ENCODE measurements around the gene RNF166. TPM values are rescaled to one million over a fixed set of nuclear protein-coding genes. Genes with fewer than 3 reads are reported as not detected.

The RNF166 gene
- total and polyA plus RNA-seq, 4 experiments from 2014 or later, result 90.5 to 137 (median 111) TPM

DNA sequence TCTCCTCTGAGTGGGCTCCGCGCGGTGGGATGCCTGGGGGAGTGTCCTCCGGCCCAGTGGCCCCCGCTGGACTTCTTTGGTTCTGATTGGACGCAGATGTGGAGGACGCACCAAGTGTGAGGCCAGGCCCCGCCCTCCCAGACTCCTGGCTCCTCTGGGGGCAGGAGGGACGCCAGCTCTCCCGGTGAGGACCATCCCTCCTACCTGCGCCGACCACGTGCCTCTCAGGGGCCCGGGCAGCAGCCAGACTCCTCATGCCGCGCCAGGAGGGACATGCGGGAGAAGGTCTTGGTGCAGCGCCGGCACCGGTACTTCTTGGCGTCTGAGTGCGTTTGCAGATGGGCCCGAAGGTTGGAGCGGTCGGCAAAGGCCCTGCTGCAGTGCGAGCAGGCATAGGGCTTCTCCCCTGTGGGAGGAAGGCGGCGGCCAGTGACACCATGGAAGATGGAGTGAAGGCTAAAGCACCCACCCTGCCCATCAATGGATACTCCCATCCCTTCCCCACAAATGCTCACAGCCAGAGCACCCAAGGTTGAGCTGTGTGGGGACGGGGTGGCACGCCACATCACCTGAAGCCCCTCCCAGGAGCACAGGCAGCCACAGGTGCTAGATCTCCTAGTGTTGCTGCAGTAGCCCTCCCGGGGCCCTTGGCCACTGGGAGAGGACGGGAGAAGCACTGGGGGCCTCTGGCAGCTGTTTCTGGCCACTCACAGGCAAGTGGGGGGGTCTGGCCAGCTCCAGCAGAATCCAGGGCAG lies 27.8 kb downstream of the RNF166 start:
- H3K9me3 ChIP-seq (ENCODE audit: control insufficient read depth in 1 of 2, low read length in 2 of 2), result no peaks in the 10 kb centered on the region
- H3K4me1 Mint-ChIP-seq, result peaks cover 17 to 28% (median 20%) of the 10 kb centered on the region in 4 donors
- H3K36me3 ChIP-seq (ENCODE audit: insufficient read depth, low read length), result peaks cover 37% of the 10 kb centered on the region
- no peaks in the 10 kb centered on the region for H3K27me3 ChIP-seq (ENCODE audit: insufficient read depth, low read length)
- intact Hi-C loops (cut with micrococcal nuclease), result no loop called here
- peaks cover 23% of the 10 kb centered on the region for H3K4me1 ChIP-seq (ENCODE audit: insufficient read depth, low read length)
- H3K4me3 Mint-ChIP-seq, result no peak overlapping the region
- no peaks in the 10 kb centered on the region for H3K27me3 Mint-ChIP-seq
- H3K4me3 ChIP-seq (ENCODE audit: low read length in 2 of 2), result no peak overlapping the region
- ChIA-PET POLR2A (ENCODE audit: partially characterized antibody) (interaction anchor here (8.0 kb wide), 1 partner anchor 26 kb away, joined by 91 read pairs; the partner anchor contains the start of genes CTU2 and RNF166), CTCF (ENCODE audit: partially characterized antibody) (no interaction called here)
- H3K27ac ChIP-seq (ENCODE audit: low read depth, low read length), result no peak overlapping the region
- DNase-seq, result no peak
- H3K36me3 Mint-ChIP-seq, result peaks cover 3 to 24% of the 10 kb centered on the region in 2 donors
- no peak overlapping the region for H3K27ac Mint-ChIP-seq
- H3K9me3 Mint-ChIP-seq, result no peaks in the 10 kb centered on the region

DNA sequence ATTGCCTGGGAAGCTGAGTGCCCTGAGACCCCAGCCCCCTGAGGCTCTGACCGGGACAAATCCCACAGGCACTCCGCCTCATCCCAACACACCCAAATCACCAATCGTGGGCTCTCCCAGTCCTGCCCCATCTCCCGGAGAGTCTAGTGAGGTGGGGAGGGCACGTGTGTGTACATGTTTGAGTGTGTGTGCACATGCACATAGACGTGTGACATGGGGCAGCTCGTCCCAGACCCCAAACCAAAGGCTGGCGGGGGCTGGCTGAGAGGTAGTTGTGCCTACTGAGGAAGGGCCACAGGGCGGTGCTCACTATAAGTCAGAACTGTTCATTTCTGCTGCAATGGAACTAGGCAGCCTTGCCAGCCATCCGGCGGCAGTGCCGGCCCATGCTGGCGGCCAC lies 28.5 kb downstream of the RNF166 start:
- peak overlapping the region in 2 of 7 donors; percentile 50 to 61 for H3K27ac Mint-ChIP-seq
- H3K4me3 ChIP-seq (ENCODE audit: low read length in 2 of 2), result no peak overlapping the region
- no peaks in the 10 kb centered on the region for H3K9me3 Mint-ChIP-seq
- no peaks in the 10 kb centered on the region for H3K9me3 ChIP-seq (ENCODE audit: control insufficient read depth in 1 of 2, low read length in 2 of 2)
- H3K27me3 ChIP-seq (ENCODE audit: insufficient read depth, low read length), result no peaks in the 10 kb centered on the region
- no peaks in the 10 kb centered on the region for H3K27me3 Mint-ChIP-seq
- H3K4me1 Mint-ChIP-seq, result peaks cover 17 to 23% (median 20%) of the 10 kb centered on the region in 4 donors
- ChIA-PET CTCF (ENCODE audit: partially characterized antibody) (no interaction called here), POLR2A (ENCODE audit: partially characterized antibody) (interaction anchor here (8.0 kb wide), 1 partner anchor 26 kb away, joined by 91 read pairs; the partner anchor contains the start of genes CTU2 and RNF166)
- peaks cover 3 to 24% of the 10 kb centered on the region in 2 donors for H3K36me3 Mint-ChIP-seq
- peaks cover 37% of the 10 kb centered on the region for H3K36me3 ChIP-seq (ENCODE audit: insufficient read depth, low read length)
- H3K4me1 ChIP-seq (ENCODE audit: insufficient read depth, low read length), result peaks cover 23% of the 10 kb centered on the region
- H3K4me3 Mint-ChIP-seq, result no peak overlapping the region
- intact Hi-C loops (cut with micrococcal nuclease), result no loop called here
- DNase-seq, result no peak
- no peak overlapping the region for H3K27ac ChIP-seq (ENCODE audit: low read depth, low read length)

- Histone ChIP-seq H3K4me1 (ENCODE audit: insufficient read depth, low read length) (peaks cover 13% of the 10 kb centered on the region), H3K27me3 (ENCODE audit: insufficient read depth, low read length) (no peaks in the 10 kb centered on the region), H3K9me3 (ENCODE audit: control insufficient read depth in 1 of 2, low read length in 2 of 2) (no peaks in the 10 kb centered on the region), H3K4me3 (ENCODE audit: low read length in 2 of 2) (no peak overlapping the region), H3K36me3 (ENCODE audit: insufficient read depth, low read length) (peaks cover 37% of the 10 kb centered on the region), H3K27ac (ENCODE audit: low read depth, low read length) (no peak overlapping the region)
- ChIA-PET POLR2A (ENCODE audit: partially characterized antibody) (interaction anchor here (8.0 kb wide), 1 partner anchor 27 kb away, joined by 91 read pairs; the partner anchor contains the start of genes CTU2 and RNF166), CTCF (ENCODE audit: partially characterized antibody) (interaction anchor here (2.0 kb wide), 1 partner anchor 8 kb away, joined by 4 read pairs; no protein-coding TSS in a partner anchor)
- Mint-ChIP-seq H3K36me3 (peaks cover 3 to 16% of the 10 kb centered on the region in 2 donors), H3K27ac (no peak overlapping the region), H3K27me3 (no peaks in the 10 kb centered on the region), H3K4me3 (no peak overlapping the region), H3K4me1 (peaks cover 9 to 13% (median 10%) of the 10 kb centered on the region in 4 donors), H3K9me3 (no peaks in the 10 kb centered on the region)
- DNase-seq, result no peak
- intact Hi-C loops (cut with micrococcal nuclease), result no loop called here
These were observed 29.5 kb downstream of the RNF166 start for GRCh38 chr16:88676502-88677242.

- Mint-ChIP-seq H3K27ac (peak overlapping the region in 1 of 7 donors; percentile 8), H3K27me3 (no peaks in the 10 kb centered on the region), H3K4me3 (no peak overlapping the region), H3K9me3 (no peaks in the 10 kb centered on the region), H3K4me1 (no peaks in the 10 kb centered on the region), H3K36me3 (peaks cover 0 to 8% of the 10 kb centered on the region in 2 donors)
- H3K27ac ChIP-seq (ENCODE audit: low read depth, low read length), result no peak overlapping the region
- no peaks in the 10 kb centered on the region for H3K9me3 ChIP-seq (ENCODE audit: control insufficient read depth in 1 of 2, low read length in 2 of 2)
- H3K4me3 ChIP-seq (ENCODE audit: low read length in 2 of 2), result no peak overlapping the region
- no peaks in the 10 kb centered on the region for H3K4me1 ChIP-seq (ENCODE audit: insufficient read depth, low read length)
- peaks cover 23% of the 10 kb centered on the region for H3K36me3 ChIP-seq (ENCODE audit: insufficient read depth, low read length)
- no peak for DNase-seq
- ChIA-PET CTCF (ENCODE audit: partially characterized antibody) (no interaction called here), POLR2A (ENCODE audit: partially characterized antibody) (interaction anchor here (1.1 kb wide), 1 partner anchor 12 kb away, joined by 4 read pairs; the partner anchor contains the start of gene SNAI3)
- intact Hi-C loops (cut with micrococcal nuclease), result no loop called here
- H3K27me3 ChIP-seq (ENCODE audit: insufficient read depth, low read length), result no peaks in the 10 kb centered on the region
These were observed 32.4 kb downstream of the RNF166 start for GRCh38 chr16:88673716-88674379.

GRCh38 chr16:88672776-88673175 lies 33.4 kb downstream of the RNF166 start:
- Histone ChIP-seq H3K36me3 (ENCODE audit: insufficient read depth, low read length) (peaks cover 12% of the 10 kb centered on the region), H3K27me3 (ENCODE audit: insufficient read depth, low read length) (no peaks in the 10 kb centered on the region), H3K4me1 (ENCODE audit: insufficient read depth, low read length) (no peaks in the 10 kb centered on the region), H3K4me3 (ENCODE audit: low read length in 2 of 2) (no peak overlapping the region), H3K9me3 (ENCODE audit: control insufficient read depth in 1 of 2, low read length in 2 of 2) (no peaks in the 10 kb centered on the region), H3K27ac (ENCODE audit: low read depth, low read length) (no peak overlapping the region)
- Mint-ChIP-seq H3K4me3 (no peak overlapping the region), H3K27ac (no peak overlapping the region), H3K36me3 (peaks cover 0 to 4% of the 10 kb centered on the region in 2 donors), H3K9me3 (no peaks in the 10 kb centered on the region), H3K4me1 (no peaks in the 10 kb centered on the region), H3K27me3 (no peaks in the 10 kb centered on the region)
- CTCF ChIA-PET (ENCODE audit: partially characterized antibody), result no interaction called here
- POLR2A ChIA-PET (ENCODE audit: partially characterized antibody), result interaction anchor here (1.1 to 3.7 kb wide), 2 partner anchors 8 to 27 kb away, joined by 3 to 11 read pairs; no protein-coding TSS in a partner anchor
- no peak for DNase-seq
- intact Hi-C loops (cut with micrococcal nuclease), result no loop called here

DNA sequence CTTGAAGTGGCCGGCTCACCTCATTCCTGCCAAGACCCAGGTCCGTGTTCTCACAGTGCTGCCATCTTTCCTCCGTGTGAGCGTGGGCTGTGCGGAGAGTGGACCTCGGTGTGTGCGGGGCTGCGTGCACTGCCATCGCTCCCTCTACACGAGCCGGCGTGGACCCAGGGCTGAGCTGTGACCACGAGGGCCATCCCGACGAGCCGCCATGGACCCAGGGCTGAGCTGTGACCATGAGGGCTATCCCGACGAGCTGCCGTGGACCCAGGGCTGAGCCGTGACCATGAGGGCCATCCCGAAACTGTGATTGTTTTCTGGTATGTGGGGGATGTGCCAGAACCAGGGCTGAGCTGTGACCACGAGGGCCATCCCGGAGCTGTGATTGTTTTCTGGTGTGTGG lies 34.4 kb downstream of the RNF166 start:
- intact Hi-C loops (cut with micrococcal nuclease), result no loop called here
- Mint-ChIP-seq H3K27ac (no peak overlapping the region), H3K27me3 (no peaks in the 10 kb centered on the region), H3K9me3 (no peaks in the 10 kb centered on the region), H3K36me3 (peaks cover 0 to 2% of the 10 kb centered on the region in 2 donors), H3K4me1 (peaks cover 0 to 2% (median 0%) of the 10 kb centered on the region in 4 donors), H3K4me3 (no peak overlapping the region)
- H3K4me1 ChIP-seq (ENCODE audit: insufficient read depth, low read length), result no peaks in the 10 kb centered on the region
- no peaks in the 10 kb centered on the region for H3K9me3 ChIP-seq (ENCODE audit: control insufficient read depth in 1 of 2, low read length in 2 of 2)
- no peak for DNase-seq
- ChIA-PET POLR2A (ENCODE audit: partially characterized antibody) (interaction anchor here (0.9 to 3.7 kb wide), 4 partner anchors 9 to 32 kb away, joined by 3 to 11 read pairs (median 3); no protein-coding TSS in a partner anchor), CTCF (ENCODE audit: partially characterized antibody) (no interaction called here)
- no peaks in the 10 kb centered on the region for H3K27me3 ChIP-seq (ENCODE audit: insufficient read depth, low read length)
- peaks cover 3% of the 10 kb centered on the region for H3K36me3 ChIP-seq (ENCODE audit: insufficient read depth, low read length)
- no peak overlapping the region for H3K4me3 ChIP-seq (ENCODE audit: low read length in 2 of 2)
- H3K27ac ChIP-seq (ENCODE audit: low read depth, low read length), result no peak overlapping the region

Measured in CD4-positive, alpha-beta memory T cell (primary cell).